Endothelial cell of umbilical vein (primary cell): ENCODE data around the gene ANO6. TPM values are rescaled to one million over a fixed set of nuclear protein-coding genes. Genes with fewer than 3 reads are reported as not detected.

ENCODE experiments used
- BruUV-seq: library from RNA; stranded (reverse); fragments of 400-500 nt; replicated peaks from 2 replicates; lab custom pipeline; 2021; lab: Mats Ljungman, UMichigan
- CTCF ChIA-PET: fragments of 300-600, 350-600 bp; sonication (Branson Sonifier 250); formaldehyde crosslinking; loops from one replicate; lab custom pipeline; 2021; ENCODE audit warnings: antibody characterized with exemption, inconsistent platforms; lab: Charles Lee
- POLR2A ChIA-PET: fragments of 300-600, 350-600 bp; sonication (Branson Sonifier 250); formaldehyde crosslinking; loops from one replicate; lab custom pipeline; 2021; ENCODE audit warnings: antibody characterized with exemption, inconsistent platforms; lab: Charles Lee
- DNase-seq: peaks from one replicate; pipeline ENCODE4 v3.0.0-alpha.2; 2011; ENCODE audit warnings: low read depth, low spot score
- FAIRE-seq: peaks from 2 replicates; lab custom pipeline; 2011; peaks lifted over from hg19 to GRCh38; lab: Jason Lieb, UNC
- H2AFZ ChIP-seq: 2 replicates; pipeline ENCODE4 v1.6.0; 2012; ENCODE audit warnings: low read depth, low read length, control low read depth, inconsistent platforms
- H3K27ac ChIP-seq: 2 replicates; pipeline ENCODE4 v1.5.1; 2011; ENCODE audit warnings: low read depth, mild to moderate bottlenecking, control low read depth, low read length, moderate library complexity; ENCODE audit not compliant: insufficient read depth
- H3K27me3 ChIP-seq, 2 experiments: 2 replicates each; pipeline versions ENCODE4 v1.6.0 to v1.6.1; 2011; ENCODE audit warnings: low read length in 2 of 2, mixed read lengths in 1 of 2; ENCODE audit not compliant: control insufficient read depth in 2 of 2, insufficient read depth in 2 of 2
- H3K36me3 ChIP-seq, 2 experiments: 2 replicates in 1 of 2; 3 replicates in 1 of 2; pipeline ENCODE4 v1.5.1; 2011; ENCODE audit warnings: low read length in 2 of 2, mild to moderate bottlenecking in 1 of 2, moderate library complexity in 1 of 2; ENCODE audit not compliant: control insufficient read depth in 2 of 2, insufficient read depth in 2 of 2; ENCODE audit errors: extremely low read depth in 1 of 2
- H3K4me1 ChIP-seq: 3 replicates; pipeline ENCODE4 v1.5.1; 2011; ENCODE audit warnings: mild to moderate bottlenecking, low read length; ENCODE audit not compliant: control insufficient read depth, insufficient read depth; ENCODE audit errors: extremely low read depth
- H3K4me2 ChIP-seq: 2 replicates; pipeline ENCODE4 v1.6.1; 2011; ENCODE audit warnings: low read length, control low read depth, mixed read lengths; ENCODE audit not compliant: insufficient read depth
- H3K4me3 ChIP-seq, 3 experiments: fragments of 200-600 bp in 1 of 3; sonication (generic), shearing (Covaris generic) in 1 of 3; replicated peaks in 1 of 3; 2 replicates each; pipeline ENCODE4 v1.5.1; 2011 to 2016; ENCODE audit warnings: control low read depth in 3 of 3, low read length in 3 of 3, mild to moderate bottlenecking in 2 of 3, inconsistent platforms in 1 of 3, low read depth in 1 of 3, moderate library complexity in 1 of 3; ENCODE audit not compliant: insufficient read depth in 1 of 3
- H3K79me2 ChIP-seq: 2 replicates; pipeline ENCODE4 v1.6.0; 2012; ENCODE audit warnings: low read length, inconsistent platforms; ENCODE audit not compliant: control insufficient read depth, insufficient read depth
- H3K9ac ChIP-seq: replicated peaks from 2 replicates; pipeline ENCODE3; 2011; ENCODE audit warnings: low read length, control low read depth; ENCODE audit not compliant: insufficient read depth; ENCODE audit errors: extremely low read depth
- H3K9me1 ChIP-seq: replicated peaks from 3 replicates; pipeline ENCODE4 v1.6.0; 2011; ENCODE audit warnings: mild to moderate bottlenecking, low read length; ENCODE audit not compliant: control insufficient read depth, insufficient read depth; ENCODE audit errors: extremely low read depth
- H3K9me3 ChIP-seq: replicated peaks from 2 replicates; pipeline ENCODE4 v1.5.1; 2012; ENCODE audit warnings: low read length, inconsistent platforms; ENCODE audit not compliant: control insufficient read depth, insufficient read depth
- H4K20me1 ChIP-seq: replicated peaks from 2 replicates; pipeline ENCODE3; 2011; ENCODE audit warnings: mild to moderate bottlenecking, low read length; ENCODE audit not compliant: control insufficient read depth, insufficient read depth; ENCODE audit errors: extremely low read depth
- CTCF ChIP-seq, 2 donors: IDR thresholded peaks; 1 replicate in 1 of 2; 2 replicates in 1 of 2; pipeline ENCODE4 v1.5.1; 2011; ENCODE audit warnings: low read length in 2 of 2, mild to moderate bottlenecking in 2 of 2, moderate library complexity in 2 of 2, control low read depth in 1 of 2, inconsistent platforms in 1 of 2, low read depth in 1 of 2; ENCODE audit not compliant: insufficient read depth in 1 of 2; ENCODE audit errors: extremely low read depth in 1 of 2
- EZH2 ChIP-seq: IDR thresholded peaks from 2 replicates; pipeline ENCODE4 v1.6.1; 2012; ENCODE audit warnings: borderline replicate concordance, low read depth, mild to moderate bottlenecking, moderate library complexity, low read length, inconsistent platforms; ENCODE audit not compliant: severe bottlenecking
- FOS ChIP-seq: IDR thresholded peaks from 2 replicates; pipeline ENCODE4 v1.6.1; 2011; ENCODE audit warnings: mild to moderate bottlenecking, low read length, moderate library complexity, borderline replicate concordance; ENCODE audit not compliant: insufficient read depth
- GATA2 ChIP-seq: IDR thresholded peaks from 2 replicates; pipeline ENCODE4 v1.7.0; 2011; ENCODE audit warnings: low read depth, mild to moderate bottlenecking, moderate library complexity, mixed read lengths, low read length; ENCODE audit not compliant: insufficient read length, insufficient read depth
- JUN ChIP-seq: IDR thresholded peaks from 2 replicates; pipeline ENCODE4 v1.6.1; 2011; ENCODE audit warnings: borderline replicate concordance, low read depth; ENCODE audit not compliant: insufficient read length, insufficient read depth
- MYC ChIP-seq: IDR thresholded peaks from one replicate; pipeline ENCODE4 v1.6.1; 2011; ENCODE audit warnings: mild to moderate bottlenecking, low read depth, low read length
- POLR2A ChIP-seq: IDR thresholded peaks from 2 replicates; pipeline ENCODE4 v1.6.1; 2012; ENCODE audit warnings: low read depth, mild to moderate bottlenecking, control low read depth, low read length
- POLR2AphosphoS5 ChIP-seq: IDR thresholded peaks from 2 replicates; pipeline ENCODE4 v1.6.1; 2012; ENCODE audit warnings: low read depth, mild to moderate bottlenecking, control low read depth, low read length, moderate library complexity; ENCODE audit not compliant: insufficient read depth
- dilution Hi-C: fragments of 300-500 bp; cut with MboI; formaldehyde crosslinking; loops from one replicate; pipeline ENCODE4 v1.15.0; 2019; ENCODE audit warnings: low sequenced_read_pairs; ENCODE audit not compliant: extremely low pct_ligation_motif_present
- intact Hi-C: fragments of 100-400 bp; cut with micrococcal nuclease; formaldehyde crosslinking; loops from one replicate; pipeline ENCODE4 v1.10.0; 2022
- polyA plus RNA-seq, 4 experiments: library from polyadenylated mRNA; depleted of rRNA in 3 of 4; stranded (reverse) in 3 of 4; unstranded in 1 of 4; fragments of >200 nt; gene quantifications; 2 replicates each; pipeline versions ENCODE4 v1.2.1 to v1.2.3, GENCODE V29; 2011 to 2012; ENCODE audit warnings: missing spikeins in 1 of 4
- total RNA-seq: library from RNA; stranded (reverse); gene quantifications from 2 replicates; pipeline ENCODE4 v1.2.3, GENCODE V29; 2021
- TF ChIP-seq, protein P1 (sequence below): IDR thresholded peaks from 2 replicates; pipeline ENCODE4 v1.6.1; 2011; ENCODE audit not compliant: insufficient read depth, insufficient read length

Gene ANO6
- total and polyA plus RNA-seq, 2 donors (not counting 3 experiments of a cell fraction or from before 2014, with no cell fraction given), result 21.3 to 67.6 TPM

DNA sequence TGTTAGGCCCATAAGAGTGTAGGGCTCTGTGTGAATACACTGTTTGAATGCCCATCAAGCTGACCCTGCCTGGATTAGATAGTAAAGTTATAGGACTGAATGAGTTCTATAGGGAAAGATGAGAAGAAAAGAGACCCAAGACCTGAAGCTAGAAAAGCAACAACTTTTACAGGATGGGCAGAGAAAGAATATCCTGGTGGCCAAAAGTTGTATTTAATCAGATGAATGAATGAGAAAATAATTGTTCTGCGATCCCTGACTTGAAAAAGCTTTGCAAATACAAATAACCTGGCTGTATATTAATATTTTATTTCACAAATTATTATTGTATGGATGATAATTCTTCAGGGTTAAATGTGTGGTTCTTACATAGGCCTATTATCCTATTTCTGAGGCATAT, 2.8 kb upstream of the ANO6 start:
- TF ChIP-seq POLR2AphosphoS5, result no peak
- TF ChIP-seq MYC, result no peak
- no peak for TF ChIP-seq CTCF (IDR thresholded peaks at IDR 0.05; ENCODE audit: extremely low read depth in 1 of 2, insufficient read depth in 1 of 2, low read depth in 1 of 2, low read length in 2 of 2)
- FAIRE-seq (no peak), DNase-seq (no peak)
- no peak overlapping the region for H3K9ac ChIP-seq
- no peak overlapping the region for H3K4me2 ChIP-seq
- POLR2A ChIA-PET, result no interaction called here
- no peaks in the 10 kb centered on the region for H3K9me3 ChIP-seq
- intact Hi-C loops, result no loop called here
- H4K20me1 ChIP-seq, result no peaks in the 10 kb centered on the region
- H3K79me2 ChIP-seq, result peaks cover 20% of the 10 kb centered on the region
- CTCF ChIA-PET, result interaction anchor here (0.6 to 1.5 kb wide), 2 partner anchors 40 to 176 kb away, joined by 3 to 7 read pairs; no protein-coding TSS in a partner anchor
- dilution Hi-C loops, result no loop called here
- BruUV-seq, result no TSS peak
- H3K4me3 ChIP-seq, result no peak overlapping the region
- H2AFZ ChIP-seq, result no peak overlapping the region
- no peaks in the 10 kb centered on the region for H3K9me1 ChIP-seq
- peaks cover 9% of the 10 kb centered on the region for H3K4me1 ChIP-seq
- H3K36me3 ChIP-seq, result no peaks in the 10 kb centered on the region
- no peaks in the 10 kb centered on the region for H3K27me3 ChIP-seq
- no peak overlapping the region for H3K27ac ChIP-seq

- Histone ChIP-seq H4K20me1 (peaks cover 3% of the 10 kb centered on the region), H3K4me1 (peaks cover 14% of the 10 kb centered on the region), H3K79me2 (peaks cover 30% of the 10 kb centered on the region), H3K27ac (no peak overlapping the region), H3K27me3 (no peaks in the 10 kb centered on the region), H3K9me1 (no peaks in the 10 kb centered on the region), H2AFZ (no peak overlapping the region), H3K4me3 (no peak overlapping the region), H3K9ac (no peak overlapping the region), H3K9me3 (no peaks in the 10 kb centered on the region), H3K36me3 (no peaks in the 10 kb centered on the region), H3K4me2 (peak overlapping the region; percentile 78)
- DNase-seq (no peak), FAIRE-seq (no peak)
- dilution Hi-C loops (no loop called here), intact Hi-C loops (loop anchor here (2.0 kb wide), 2 partner anchors 43 to 165 kb away; no protein-coding TSS in a partner anchor)
- TF ChIP-seq FOS (no peak), POLR2AphosphoS5 (no peak), GATA2 (no peak), POLR2A (no peak), MYC (no peak), EZH2 (no peak), CTCF (IDR thresholded peaks at IDR 0.05; ENCODE audit: extremely low read depth in 1 of 2, insufficient read depth in 1 of 2, low read depth in 1 of 2, low read length in 2 of 2) (no peak), JUN (no peak)
- TF ChIP-seq, protein P1, sequence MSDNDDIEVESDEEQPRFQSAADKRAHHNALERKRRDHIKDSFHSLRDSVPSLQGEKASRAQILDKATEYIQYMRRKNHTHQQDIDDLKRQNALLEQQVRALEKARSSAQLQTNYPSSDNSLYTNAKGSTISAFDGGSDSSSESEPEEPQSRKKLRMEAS, result no peak
- ChIA-PET POLR2A (no interaction called here), CTCF (interaction anchor here (0.7 to 4.2 kb wide), 6 partner anchors 14 to 175 kb away, joined by 3 to 36 read pairs (median 6); no protein-coding TSS in a partner anchor)
- BruUV-seq, result no TSS peak
Observed at GRCh38 chr12:45214071-45214470, 1.8 kb upstream of the ANO6 start.
